GM21515 (cell line): Measurements from ENCODE around the gene RAB11FIP4.

Experiments
- ATAC-seq: cut with Tn5 transposase; IDR thresholded peaks from one replicate; pipeline ENCODE4 v1.9.1; 2021; ENCODE audit not compliant: unreplicated experiment

The RAB11FIP4 gene

GRCh38 chr17:31518478-31518877 lies 127.0 kb downstream of the RAB11FIP4 start:
- ATAC-seq, result no peak

DNA sequence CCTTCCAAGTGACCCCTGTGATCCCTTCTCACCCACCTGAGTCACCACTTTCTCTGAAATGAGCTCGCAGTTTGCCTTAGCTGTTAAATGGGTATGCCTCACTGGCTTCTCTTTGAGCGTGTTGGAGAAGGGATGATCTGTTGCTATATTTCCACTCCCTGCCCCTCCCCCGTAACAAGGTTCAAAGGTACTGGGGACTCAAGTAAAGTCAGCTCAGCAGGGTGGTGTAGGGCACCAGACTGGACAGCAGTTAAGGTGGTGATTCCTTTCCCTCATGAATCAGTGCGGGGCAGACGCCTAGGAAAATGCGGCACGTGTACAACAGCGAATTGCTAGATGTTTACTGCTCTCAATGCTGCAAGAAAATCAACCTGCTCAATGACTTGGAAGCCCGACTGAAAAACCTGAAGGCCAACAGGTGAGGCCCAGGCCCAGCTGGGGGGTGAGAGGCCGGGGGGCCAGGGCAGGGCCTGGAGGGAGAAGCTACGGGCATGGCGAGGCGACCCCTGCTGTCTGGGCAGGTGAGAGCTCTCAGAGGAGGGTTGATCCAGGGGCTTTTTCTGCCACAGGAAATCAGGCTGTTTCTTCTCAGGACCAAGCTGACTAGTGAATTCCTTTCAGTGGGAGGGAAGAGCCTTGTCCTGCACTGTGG lies 130.3 kb downstream of the RAB11FIP4 start:
- no peak for ATAC-seq

DNA sequence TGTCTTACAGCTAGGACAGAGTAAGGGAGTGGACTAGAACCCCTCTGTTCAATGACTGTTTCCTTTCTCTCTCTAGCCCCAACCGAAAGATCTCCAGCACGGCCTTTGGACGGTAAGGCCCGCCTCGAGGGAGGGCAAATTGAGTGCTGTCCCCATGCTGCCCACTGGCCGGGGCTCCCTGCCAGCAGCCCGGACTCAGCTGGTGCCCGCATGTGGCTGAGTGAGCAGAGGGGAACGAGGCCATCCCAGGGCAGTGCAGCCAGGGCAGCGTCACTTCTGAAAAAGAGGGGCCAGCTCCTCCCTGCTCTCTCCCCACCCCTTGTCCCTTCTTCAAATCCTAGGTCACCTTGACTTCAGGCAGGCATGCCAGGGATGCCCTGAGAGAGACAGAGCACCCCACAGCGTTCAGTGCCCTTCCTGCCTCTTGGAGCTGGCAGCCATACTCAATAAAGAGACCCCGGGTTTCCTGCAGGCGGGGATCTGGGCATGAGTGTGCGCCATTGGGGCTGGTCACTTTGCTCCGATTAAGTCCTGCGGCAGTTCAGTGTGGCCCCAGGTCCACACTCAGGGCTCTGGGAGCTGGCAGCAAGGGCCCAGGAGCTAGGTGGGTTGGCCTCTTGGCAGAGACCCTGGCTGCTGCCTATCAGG lies 130.9 kb downstream of the RAB11FIP4 start:
- no peak for ATAC-seq

DNA sequence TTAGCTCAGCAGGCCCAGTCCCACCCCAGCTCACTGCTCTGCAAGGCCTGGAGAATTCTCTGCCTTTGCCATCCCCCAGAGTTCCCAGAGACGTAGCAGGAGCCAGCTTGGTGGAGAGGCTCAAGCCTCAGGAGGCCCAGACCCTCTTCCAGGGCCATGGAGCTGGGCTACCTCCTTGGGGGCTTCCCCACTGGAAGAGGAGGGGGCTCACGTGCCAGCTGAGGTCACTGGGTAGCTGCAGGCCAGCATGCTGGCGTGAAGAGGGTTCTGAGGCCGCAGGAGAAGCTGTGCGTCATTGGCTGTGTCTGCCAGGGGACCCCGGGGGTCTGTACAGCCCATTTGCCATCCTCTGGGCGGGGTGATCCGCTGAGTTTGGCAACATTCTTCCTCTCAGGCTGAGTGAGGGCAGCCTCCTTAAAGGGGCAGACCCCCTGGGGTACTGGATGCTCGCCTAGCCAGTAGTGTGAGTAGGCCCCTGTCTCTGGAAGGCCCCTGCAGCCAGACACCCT lies 131.6 kb downstream of the RAB11FIP4 start:
- no peak for ATAC-seq

- ATAC-seq, result no peak
These were observed 132.6 kb downstream of the RAB11FIP4 start for GRCh38 chr17:31523862-31524730.

DNA sequence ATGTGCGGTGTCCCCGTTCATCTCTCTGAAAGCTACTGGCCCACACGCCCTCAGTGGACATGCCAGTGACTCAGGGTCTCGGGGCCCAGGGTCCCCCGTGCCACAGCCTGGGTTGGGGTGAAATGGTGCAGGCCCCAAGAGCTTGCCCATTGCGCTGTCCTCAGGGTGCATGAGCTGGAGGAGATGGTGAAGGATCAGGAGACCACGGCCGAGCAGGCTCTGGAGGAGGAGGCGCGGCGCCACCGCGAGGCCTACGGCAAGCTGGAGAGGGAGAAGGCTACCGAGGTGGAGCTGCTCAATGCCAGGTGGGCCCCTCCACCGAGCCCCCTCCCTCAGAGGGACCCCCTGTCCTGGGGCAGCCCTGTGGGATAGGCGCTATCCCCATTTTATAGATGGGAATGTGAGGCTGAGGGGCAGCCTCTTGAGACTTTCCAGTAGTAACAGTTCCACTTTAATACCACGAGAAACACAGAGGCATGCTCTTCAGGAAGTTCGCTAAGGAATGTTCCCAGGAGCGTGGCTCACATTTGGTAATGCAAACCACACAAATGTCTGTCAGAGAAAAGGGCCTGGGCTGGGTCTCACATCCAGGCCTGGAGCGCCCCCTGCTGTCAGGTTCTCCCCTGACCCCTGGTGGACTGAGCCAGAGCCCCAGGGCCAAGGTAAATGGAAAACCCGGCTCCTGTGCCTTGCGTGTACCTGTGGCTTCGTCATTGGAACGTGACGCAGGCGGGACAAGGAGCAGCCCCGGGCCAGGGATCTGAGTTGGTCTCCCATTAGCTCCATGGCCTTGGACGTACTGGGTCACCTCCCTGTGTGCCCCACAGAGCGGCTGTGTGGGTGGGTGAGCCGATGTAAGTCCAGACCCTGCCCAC lies 133.7 kb downstream of the RAB11FIP4 start:
- ATAC-seq, result no peak

- no peak for ATAC-seq
These were observed 134.5 kb downstream of the RAB11FIP4 start for GRCh38 chr17:31525801-31526549.

DNA sequence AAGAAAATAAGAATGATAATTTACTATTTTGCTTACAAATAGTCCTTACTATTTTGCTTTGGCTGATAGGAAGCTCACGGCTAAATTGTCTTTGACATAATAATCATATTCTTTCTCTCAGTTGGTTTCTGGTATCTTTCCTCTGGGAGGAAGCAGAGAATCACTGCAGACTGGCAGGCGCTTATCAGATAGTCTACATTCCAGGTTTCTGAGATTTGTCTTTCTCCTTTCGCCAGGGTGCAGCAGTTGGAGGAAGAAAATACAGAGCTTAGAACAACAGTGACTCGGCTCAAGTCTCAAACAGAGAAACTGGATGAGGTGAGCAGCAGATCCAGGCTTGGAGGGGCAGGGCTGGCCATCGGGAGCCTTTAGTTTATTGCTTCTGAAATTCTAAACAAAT lies 136.1 kb downstream of the RAB11FIP4 start:
- ATAC-seq, result no peak

- ATAC-seq, result no peak
These were observed 136.9 kb downstream of the RAB11FIP4 start for GRCh38 chr17:31528291-31528874.

GRCh38 chr17:31529841-31530251 lies 138.4 kb downstream of the RAB11FIP4 start:
- no peak for ATAC-seq

GRCh38 chr17:31530391-31530985 lies 139.0 kb downstream of the RAB11FIP4 start:
- ATAC-seq, result no peak

- no peak for ATAC-seq
These were observed 140.0 kb downstream of the RAB11FIP4 start for GRCh38 chr17:31531336-31531980.

DNA sequence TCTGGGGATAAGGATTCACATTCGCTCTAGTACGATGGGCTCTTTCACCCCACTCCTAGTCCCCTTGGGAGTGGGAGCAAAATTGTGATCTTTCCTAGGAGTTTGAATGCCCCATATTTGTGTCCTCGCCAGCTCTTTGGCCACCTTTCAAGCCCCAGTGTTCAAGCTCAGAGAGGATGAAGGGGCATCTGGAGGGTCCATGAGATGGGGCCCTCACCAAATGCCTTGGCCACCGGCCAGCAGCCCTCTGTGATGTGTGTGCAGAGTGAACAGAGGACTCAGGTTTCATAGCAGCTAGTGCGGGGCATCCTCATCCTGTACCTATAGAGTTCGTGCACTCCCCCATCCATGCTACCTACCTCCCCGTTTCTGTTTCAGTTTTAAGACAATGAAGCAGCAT lies 140.6 kb downstream of the RAB11FIP4 start:
- ATAC-seq, result no peak

- no peak for ATAC-seq
These were observed 141.1 kb downstream of the RAB11FIP4 start for GRCh38 chr17:31532526-31532925.

DNA sequence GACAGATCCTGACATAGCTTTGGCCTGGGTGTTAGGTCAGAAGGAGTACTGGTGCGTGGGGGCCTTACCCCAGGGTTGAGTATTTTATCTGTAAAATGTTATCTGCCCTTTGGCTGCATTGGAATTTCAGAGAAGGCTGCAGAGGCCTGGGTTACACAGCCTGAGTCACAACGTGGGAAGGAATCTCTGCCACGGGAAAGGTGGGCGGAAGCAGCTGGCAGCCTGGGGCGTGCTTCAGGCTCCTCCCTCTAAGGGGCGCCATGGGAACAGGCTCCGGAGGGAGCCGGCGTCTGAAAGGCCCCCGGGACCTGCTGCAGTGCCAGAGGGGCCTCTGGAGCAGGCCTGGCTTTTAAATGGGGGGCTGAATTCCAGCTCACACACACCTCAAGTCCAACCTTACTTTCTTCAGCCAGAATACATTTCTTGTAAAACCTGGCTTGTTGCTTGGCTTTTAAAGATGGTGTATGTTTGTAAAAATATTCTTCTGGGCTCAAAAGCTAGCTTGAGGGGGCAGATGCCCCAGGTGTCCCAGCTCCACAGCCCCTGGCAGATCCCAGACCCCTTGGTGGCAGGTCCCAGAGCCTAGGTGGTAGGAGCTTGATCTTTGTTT lies 142.2 kb downstream of the RAB11FIP4 start:
- no peak for ATAC-seq

GRCh38 chr17:31534223-31534888 lies 142.9 kb downstream of the RAB11FIP4 start:
- ATAC-seq, result no peak

GRCh38 chr17:31535581-31535981 lies 144.1 kb downstream of the RAB11FIP4 start:
- peak; percentile 79 for ATAC-seq

GRCh38 chr17:31536451-31536850 lies 145.0 kb downstream of the RAB11FIP4 start:
- ATAC-seq, result no peak
